Fibroblast of lung (primary cell): ENCODE results near the gene ZNF281.

ENCODE experiments used
- EZH2 ChIP-seq: IDR thresholded peaks from 2 replicates; pipeline ENCODE4 v1.5.1; 2012; ENCODE audit warnings: low read length, control low read depth, mild to moderate bottlenecking; ENCODE audit errors: missing control alignments
- TF ChIP-seq, protein P1 (sequence below), 2 donors: IDR thresholded peaks in 1 of 2; conservative IDR thresholded peaks in 1 of 2; 1 replicate in 1 of 2; 2 replicates in 1 of 2; pipeline ENCODE4 v1.5.1; 2011 to 2012; ENCODE audit warnings: low read length in 2 of 2, control low read depth in 1 of 2, inconsistent platforms in 1 of 2, low read depth in 1 of 2, mild to moderate bottlenecking in 1 of 2

DNA sequence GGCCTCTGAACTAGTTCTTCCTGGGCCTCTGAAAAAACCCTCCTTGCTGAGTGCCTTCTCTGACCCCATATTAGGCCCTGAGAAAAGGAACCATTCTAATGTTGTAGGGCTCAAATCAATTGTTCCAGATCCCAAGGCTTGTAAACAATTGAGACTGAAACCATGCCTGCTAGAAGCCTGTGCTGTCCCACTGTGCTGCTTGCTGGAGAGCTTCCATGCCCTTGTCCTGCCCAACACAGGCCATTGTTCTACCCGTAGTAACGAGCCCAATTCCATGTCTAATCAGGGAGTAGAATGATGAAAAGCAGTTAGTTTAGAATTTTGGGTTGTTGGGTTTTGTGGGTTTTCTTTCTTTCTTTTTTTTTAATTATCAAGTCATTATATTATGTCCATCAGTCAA is 47.4 kb downstream of the ZNF281 start:
- TF ChIP-seq, protein P1, sequence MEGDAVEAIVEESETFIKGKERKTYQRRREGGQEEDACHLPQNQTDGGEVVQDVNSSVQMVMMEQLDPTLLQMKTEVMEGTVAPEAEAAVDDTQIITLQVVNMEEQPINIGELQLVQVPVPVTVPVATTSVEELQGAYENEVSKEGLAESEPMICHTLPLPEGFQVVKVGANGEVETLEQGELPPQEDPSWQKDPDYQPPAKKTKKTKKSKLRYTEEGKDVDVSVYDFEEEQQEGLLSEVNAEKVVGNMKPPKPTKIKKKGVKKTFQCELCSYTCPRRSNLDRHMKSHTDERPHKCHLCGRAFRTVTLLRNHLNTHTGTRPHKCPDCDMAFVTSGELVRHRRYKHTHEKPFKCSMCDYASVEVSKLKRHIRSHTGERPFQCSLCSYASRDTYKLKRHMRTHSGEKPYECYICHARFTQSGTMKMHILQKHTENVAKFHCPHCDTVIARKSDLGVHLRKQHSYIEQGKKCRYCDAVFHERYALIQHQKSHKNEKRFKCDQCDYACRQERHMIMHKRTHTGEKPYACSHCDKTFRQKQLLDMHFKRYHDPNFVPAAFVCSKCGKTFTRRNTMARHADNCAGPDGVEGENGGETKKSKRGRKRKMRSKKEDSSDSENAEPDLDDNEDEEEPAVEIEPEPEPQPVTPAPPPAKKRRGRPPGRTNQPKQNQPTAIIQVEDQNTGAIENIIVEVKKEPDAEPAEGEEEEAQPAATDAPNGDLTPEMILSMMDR (conservative IDR thresholded peaks at IDR 0.05 in 1 of 2, IDR thresholded peaks at IDR 0.05 in 1 of 2; ENCODE audit: low read depth in 1 of 2, low read length in 2 of 2) = no peak
- no peak for TF ChIP-seq EZH2
